DMS114 treated with DMSO at 0.1 percent for 48 hours (cell line): ENCODE data around the gene DEXI.
A peak's percentile ranks its signal among the peaks of the same experiment; 100 is the strongest.

ENCODE experiments used
- DNase-seq: peaks from one replicate; lab custom pipeline; 2025; ENCODE audit not compliant: unreplicated experiment; lab: John Stamatoyannopoulos, UW

The DEXI gene

DNA sequence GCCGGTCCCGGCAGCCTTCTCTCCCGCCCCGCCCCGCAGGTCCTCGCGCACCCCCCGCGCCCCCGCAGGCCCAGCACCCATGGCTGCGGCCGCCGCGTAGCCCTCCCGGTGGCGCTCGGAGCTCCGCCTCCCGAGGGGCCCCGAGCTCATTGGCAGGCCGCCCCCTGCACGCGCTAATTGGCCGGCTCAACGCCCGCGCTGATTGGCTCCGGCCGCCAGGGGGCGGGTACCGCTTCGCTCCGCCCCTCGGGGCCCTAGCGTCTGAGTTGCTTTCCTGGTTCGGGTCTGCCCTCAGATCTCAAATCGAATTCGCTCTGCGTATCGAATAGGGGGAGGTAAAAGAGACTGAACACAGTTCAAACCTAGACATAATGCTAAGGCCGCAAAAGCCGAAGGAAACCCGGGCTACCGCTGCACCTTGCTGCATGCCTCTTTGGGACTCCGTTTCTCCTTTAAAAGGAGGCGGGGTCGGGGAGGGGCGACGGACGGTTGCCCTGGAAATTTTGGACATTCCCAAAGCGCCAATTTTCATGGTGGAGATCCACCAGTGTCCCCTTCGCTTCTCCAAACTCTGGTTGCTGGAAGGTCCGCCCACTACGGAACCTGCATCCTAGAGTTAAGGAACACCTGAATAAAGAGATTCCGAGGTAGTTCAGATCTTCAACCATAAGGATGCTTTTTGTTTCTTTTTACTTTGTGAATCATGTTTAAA is at the start of gene DEXI:
DEXI (minus strand) TSS at position 117 of the 712 bp plus-strand sequence. CDS start 463 bp downstream, outside the sequence.
- peak; percentile 79 for DNase-seq

- no peak for DNase-seq
These were observed 48.1 kb upstream of the DEXI start for GRCh38 chr16:10990378-10990777.

DNA sequence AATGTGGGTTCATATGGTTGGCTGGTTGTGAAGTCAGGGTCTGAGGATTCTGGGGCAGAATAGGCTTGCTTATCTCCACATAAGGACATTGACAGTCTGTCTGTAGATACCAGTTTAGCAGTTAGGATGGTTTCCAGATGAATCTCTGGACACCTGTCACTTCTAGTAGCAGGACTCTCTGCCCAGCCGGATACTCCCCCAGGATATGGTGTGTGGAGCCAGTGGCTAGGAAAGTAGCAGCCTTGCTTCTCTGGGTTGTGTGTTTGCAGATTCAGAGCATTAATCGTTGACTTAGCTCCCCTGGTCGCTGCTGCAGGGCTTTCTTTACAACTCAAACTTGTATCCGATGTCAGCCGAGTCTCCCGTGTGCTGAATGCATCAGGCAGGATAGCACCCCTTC is 47.3 kb upstream of the DEXI start:
- no peak for DNase-seq

GRCh38 chr16:10988879-10989278 is 46.6 kb upstream of the DEXI start:
- no peak for DNase-seq

GRCh38 chr16:10988164-10988803 is 46.0 kb upstream of the DEXI start:
- no peak for DNase-seq

- no peak for DNase-seq
These were observed 45.3 kb upstream of the DEXI start for GRCh38 chr16:10987361-10988163.

- DNase-seq, result no peak
These were observed 42.2 kb upstream of the DEXI start for GRCh38 chr16:10984509-10984908.

DNA sequence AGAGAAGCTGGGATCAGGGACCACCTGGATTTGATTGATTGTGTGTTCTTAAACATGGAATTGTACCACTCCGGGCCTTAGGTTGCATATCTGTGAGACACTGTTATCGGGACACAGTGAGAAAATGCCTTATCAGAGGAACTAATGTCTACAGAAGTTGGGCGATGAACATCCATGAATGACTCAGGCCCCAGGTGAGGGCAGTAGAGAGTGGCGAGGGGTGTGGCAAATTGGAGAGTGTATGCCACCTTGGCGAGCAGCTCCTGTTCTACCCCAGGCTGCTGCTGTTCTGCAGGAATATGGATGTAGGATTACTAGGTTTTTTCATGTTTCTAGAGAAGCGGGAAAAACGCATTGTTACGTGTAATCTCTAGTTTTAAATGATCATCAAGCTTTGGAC is 40.9 kb upstream of the DEXI start:
- DNase-seq, result no peak

GRCh38 chr16:10982465-10983150 is 40.3 kb upstream of the DEXI start:
- DNase-seq, result no peak

DNA sequence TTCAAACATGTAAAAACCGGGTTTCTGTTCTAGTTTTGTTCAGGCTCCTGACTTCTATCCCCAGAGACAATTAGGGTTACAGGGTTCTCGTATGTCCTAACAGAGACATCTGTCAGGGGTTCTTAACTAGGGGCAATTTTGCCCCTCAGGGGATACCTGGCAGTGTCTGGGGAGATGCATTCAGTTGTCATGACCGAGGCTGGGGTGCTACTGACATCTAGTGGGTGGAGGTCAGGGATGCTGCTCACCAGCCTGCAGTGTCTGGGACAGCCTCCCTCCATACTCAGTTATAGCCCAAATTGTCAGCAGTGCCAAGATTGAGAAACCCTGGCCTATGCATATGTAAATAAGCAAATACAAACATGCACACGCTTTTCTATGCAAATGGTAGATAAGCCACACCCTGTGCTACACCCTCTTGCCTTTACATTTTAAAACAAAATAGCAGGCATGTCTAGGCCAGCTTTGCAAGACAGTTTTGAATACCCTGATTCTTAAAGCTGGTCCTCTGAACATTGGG is 39.5 kb upstream of the DEXI start:
- DNase-seq, result no peak

DNA sequence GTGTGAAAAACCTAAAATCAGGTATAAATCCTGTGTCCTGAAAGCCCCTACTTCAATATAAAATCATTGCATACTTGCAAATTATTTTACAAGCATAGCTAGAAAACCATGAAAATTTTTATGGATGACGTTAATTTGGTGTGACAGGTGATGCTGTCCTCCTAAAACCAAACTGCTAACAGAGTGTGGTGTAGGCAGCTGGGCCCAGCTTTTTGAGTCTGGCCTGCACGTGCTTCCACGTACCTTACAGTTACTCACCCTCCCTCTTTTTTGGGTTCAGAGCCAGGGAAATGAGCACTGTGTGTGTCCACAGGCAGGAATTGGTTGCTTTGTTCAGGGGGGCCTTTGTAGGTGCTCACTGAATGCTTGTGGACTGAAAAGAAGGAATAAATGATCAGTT is 38.5 kb upstream of the DEXI start:
- DNase-seq, result no peak

- no peak for DNase-seq
These were observed 37.7 kb upstream of the DEXI start for GRCh38 chr16:10979717-10980601.

GRCh38 chr16:10978871-10979446 is 36.7 kb upstream of the DEXI start:
- DNase-seq, result no peak

DNA sequence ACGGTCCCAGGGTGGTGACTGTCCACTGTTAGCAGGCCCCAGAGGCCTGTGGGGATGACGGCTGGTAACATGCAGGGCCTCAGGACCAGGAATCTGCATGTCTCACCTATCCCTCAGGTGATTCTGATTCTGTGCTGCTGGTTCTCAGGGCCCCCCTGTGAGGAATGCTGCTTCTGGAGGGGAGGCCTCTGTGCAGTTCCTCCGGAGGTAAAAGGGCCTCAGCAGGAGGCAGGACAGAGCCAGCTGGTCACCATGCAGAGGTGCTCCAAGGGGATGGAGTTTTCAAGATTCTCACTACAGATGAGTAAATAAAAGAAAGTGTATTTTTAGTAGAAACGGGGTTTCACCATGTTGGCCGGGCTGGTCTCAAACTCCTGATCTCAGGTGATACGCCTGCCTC is 35.9 kb upstream of the DEXI start:
- DNase-seq, result no peak

DNA sequence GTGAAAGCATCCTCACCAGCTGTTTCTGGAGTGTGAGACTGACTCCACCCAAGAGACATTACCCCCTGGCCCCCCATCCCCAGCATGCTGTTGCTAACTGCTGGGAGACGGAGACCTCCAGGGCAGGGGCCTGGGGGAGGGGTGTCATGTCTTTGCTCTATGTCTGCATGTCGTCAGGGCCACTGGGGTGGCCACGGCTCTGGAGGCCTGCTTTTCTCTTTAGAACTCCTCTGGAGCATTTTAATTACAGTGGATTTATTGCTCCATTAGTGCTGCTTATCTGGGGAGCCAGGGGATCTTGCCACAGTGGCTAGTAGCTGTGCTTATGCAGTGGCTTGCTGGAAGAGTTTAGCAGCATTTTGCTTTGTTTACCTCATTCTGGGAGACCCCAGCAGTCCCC is 34.4 kb upstream of the DEXI start:
- no peak for DNase-seq

DNA sequence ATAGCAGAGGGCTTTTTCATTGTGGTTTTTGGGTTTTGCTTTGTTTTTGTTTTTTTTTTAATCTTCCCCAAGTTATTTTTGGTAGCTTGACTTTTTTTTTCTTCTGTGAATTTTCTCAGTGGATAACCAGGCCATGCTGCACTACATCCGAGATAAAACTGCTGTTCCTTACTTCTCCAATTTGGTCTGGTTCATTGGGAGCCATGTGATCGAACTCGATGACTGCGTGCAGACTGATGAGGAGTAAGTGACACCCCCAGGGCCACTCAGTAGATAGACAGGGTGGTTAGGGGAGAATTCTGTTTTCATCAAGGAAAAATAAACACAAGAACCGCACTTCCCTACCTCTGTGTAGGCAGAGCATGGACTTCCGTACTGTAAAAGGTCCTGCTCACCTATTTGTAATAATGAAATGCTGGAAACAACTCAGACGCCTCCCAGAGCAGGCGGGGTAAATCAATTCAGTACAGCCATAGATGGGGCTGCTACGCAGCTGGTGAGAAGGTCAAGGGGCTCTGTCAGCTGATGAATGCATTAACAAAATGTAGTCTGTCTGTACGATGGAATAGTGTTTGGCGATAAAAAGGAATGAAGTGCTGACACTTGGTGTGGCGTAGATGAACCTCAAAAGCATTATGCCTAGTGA is 30.7 kb upstream of the DEXI start:
- no peak for DNase-seq

DNA sequence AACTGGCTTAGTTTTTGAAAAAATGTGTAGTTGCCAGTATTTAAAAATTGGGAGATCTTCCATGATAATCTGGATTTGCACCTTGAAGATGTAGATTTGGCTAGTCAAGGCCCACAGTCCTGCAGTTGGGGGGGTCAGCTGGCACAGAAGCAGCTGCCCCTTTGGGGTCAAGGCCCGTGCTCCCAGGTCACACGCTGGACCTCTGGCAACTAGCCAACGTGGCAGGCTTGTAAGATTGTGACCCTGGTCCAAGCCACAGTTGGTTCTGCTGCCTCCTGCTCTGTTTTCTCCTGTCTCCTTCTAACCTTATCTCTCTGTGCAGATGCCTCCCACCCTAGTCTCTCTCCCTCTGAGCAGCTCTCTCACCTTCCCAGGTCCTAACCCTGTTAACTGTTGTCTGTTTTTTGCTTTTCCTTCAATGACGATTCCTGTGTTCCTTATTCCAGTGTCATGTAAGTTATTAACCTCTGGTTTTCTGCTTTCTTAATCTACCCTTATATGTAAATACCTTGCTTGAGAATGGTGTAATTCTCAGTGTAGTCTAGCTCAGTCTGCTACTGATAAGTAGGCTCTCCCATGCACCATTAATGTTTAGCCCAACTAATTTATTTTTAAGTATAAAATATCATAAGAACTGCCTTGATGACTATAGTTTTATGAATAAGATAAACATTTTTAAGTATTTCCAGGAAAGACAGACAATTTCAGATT is 30.0 kb upstream of the DEXI start:
- no peak for DNase-seq

GRCh38 chr16:10971560-10971961 is 29.3 kb upstream of the DEXI start:
- peak; percentile 45 for DNase-seq

GRCh38 chr16:10970065-10970464 is 27.8 kb upstream of the DEXI start:
- no peak for DNase-seq
